Measurements from ENCODE around the gene ELK4. TPM values are rescaled to one million over a fixed set of nuclear protein-coding genes. Genes with fewer than 3 reads are reported as not detected.

Gene ELK4
- total RNA-seq, 6 experiments from 2014 or later, result 15.1 to 39.2 (median 26.9) TPM

- Histone ChIP-seq H3K36me3 (peaks cover 0 to 5% (median 1%) of the 10 kb centered on the region in 4 donors), H3K27ac (no peak overlapping the region), H3K4me3 (no peak overlapping the region), H3K9me3 (no peaks in the 10 kb centered on the region), H3K4me1 (peaks cover 0 to 16% (median 7%) of the 10 kb centered on the region in 4 donors), H3K27me3 (no peaks in the 10 kb centered on the region)
- 57% methylated on average over 5 of the region's 5 CpGs for WGBS (ENCODE audit: insufficient coverage, low coverage, low lambda C conversion rate, missing lambda C conversion rate)
- TF ChIP-seq POLR2A (IDR thresholded peaks at IDR 0.05), result no peak
- intact Hi-C loops (cut with DNase I), result no loop called here
- ATAC-seq (no peak), DNase-seq (no peak)
Observed at GRCh38 chr1:205604825-205605505, 26.8 kb downstream of the ELK4 start.

GRCh38 chr1:205604059-205604458, 27.8 kb downstream of the ELK4 start:
- Histone ChIP-seq H3K4me3 (no peak overlapping the region), H3K27ac (no peak overlapping the region), H3K36me3 (peaks cover 0 to 5% (median under 1%) of the 10 kb centered on the region in 4 donors), H3K27me3 (no peaks in the 10 kb centered on the region), H3K9me3 (no peaks in the 10 kb centered on the region), H3K4me1 (peaks cover 0 to 19% (median 8%) of the 10 kb centered on the region in 4 donors)
- intact Hi-C loops (cut with DNase I), result no loop called here
- TF ChIP-seq POLR2A (IDR thresholded peaks at IDR 0.05), result no peak
- ATAC-seq, result no peak
- no peak for DNase-seq
- 90% methylated on average over 3 of the region's 5 CpGs for WGBS (ENCODE audit: insufficient coverage, low coverage, low lambda C conversion rate, missing lambda C conversion rate)

- ATAC-seq (peak; percentile 51 to 72 (median 58)), DNase-seq (no peak)
- TF ChIP-seq CTCF (IDR thresholded peaks at IDR 0.05), result no peak
- no peak for TF ChIP-seq POLR2A (IDR thresholded peaks at IDR 0.05)
- no peak overlapping the region for H3K27ac ChIP-seq
- no peaks in the 10 kb centered on the region for H3K9me3 ChIP-seq
- WGBS (ENCODE audit: insufficient coverage, low coverage, low lambda C conversion rate, missing lambda C conversion rate), result 42% methylated on average over 4 of the region's 4 CpGs
- H3K4me3 ChIP-seq, result no peak overlapping the region
- no peaks in the 10 kb centered on the region for H3K27me3 ChIP-seq
- intact Hi-C loops (cut with DNase I), result no loop called here
- peaks cover 0 to 19% (median 8%) of the 10 kb centered on the region in 4 donors for H3K4me1 ChIP-seq
- no peaks in the 10 kb centered on the region for H3K36me3 ChIP-seq
Observed at GRCh38 chr1:205601205-205601604, 30.6 kb downstream of the ELK4 start.

GRCh38 chr1:205600085-205600484, 31.7 kb downstream of the ELK4 start:
- DNase-seq, result no peak

GRCh38 chr1:205599669-205600042, 32.2 kb downstream of the ELK4 start:
- peaks cover 0 to 19% (median 8%) of the 10 kb centered on the region in 4 donors for H3K4me1 ChIP-seq
- TF ChIP-seq CTCF (IDR thresholded peaks at IDR 0.05) (no peak), POLR2A (IDR thresholded peaks at IDR 0.05) (no peak)
- H3K27ac ChIP-seq, result peak overlapping the region in 2 of 3 donors; percentile 13 to 52
- ATAC-seq (no peak), DNase-seq (no peak)
- no peaks in the 10 kb centered on the region for H3K9me3 ChIP-seq
- 66% methylated on average over 3 of the region's 5 CpGs for whole genome bisulfite sequencing (ENCODE audit: insufficient coverage, low coverage, low lambda C conversion rate, missing lambda C conversion rate)
- intact Hi-C loops (cut with DNase I), result no loop called here
- H3K36me3 ChIP-seq, result no peaks in the 10 kb centered on the region
- H3K27me3 ChIP-seq, result no peaks in the 10 kb centered on the region
- no peak overlapping the region for H3K4me3 ChIP-seq

More at GRCh38 chr1:205600085-205600484, 31.7 kb downstream of the ELK4 start:
- peaks cover 0 to 19% (median 8%) of the 10 kb centered on the region in 4 donors for H3K4me1 ChIP-seq
- 50% methylated on average over 1 of the region's 1 CpG for WGBS (ENCODE audit: insufficient coverage, low coverage, low lambda C conversion rate, missing lambda C conversion rate)
- H3K36me3 ChIP-seq, result no peaks in the 10 kb centered on the region
- no peak for TF ChIP-seq POLR2A (IDR thresholded peaks at IDR 0.05)
- TF ChIP-seq CTCF (IDR thresholded peaks at IDR 0.05), result no peak
- intact Hi-C loops (cut with DNase I), result no loop called here
- no peak overlapping the region for H3K4me3 ChIP-seq
- H3K9me3 ChIP-seq, result no peaks in the 10 kb centered on the region
- H3K27me3 ChIP-seq, result no peaks in the 10 kb centered on the region
- peak in 1 of 4 donors; percentile 41 for ATAC-seq
- peak overlapping the region in 2 of 3 donors; percentile 13 to 52 for H3K27ac ChIP-seq
